ENCODE results near the gene GP1BA. TPM values are rescaled to one million over a fixed set of nuclear protein-coding genes. Genes with fewer than 3 reads are reported as not detected.

The GP1BA gene
- total RNA-seq, 1 experiment from 2014 or later = not detected

GRCh38 chr17:4967539-4968485, 35.7 kb downstream of the GP1BA start, which contains the start of gene SPAG7:
Gene SPAG7 (minus strand): TSS chr17:4967817. CDS start chr17:4967804, 13 bp downstream.
- H3K4me1 Mint-ChIP-seq = peaks cover 27% of the 10 kb centered on the region
- no peak for TF ChIP-seq ZNF396 (CRISPR knock-in tag; IDR thresholded peaks at IDR 0.05; ENCODE audit: borderline replicate concordance)
- no peak for TF ChIP-seq PRDM15 (CRISPR knock-in tag; IDR thresholded peaks at IDR 0.05)
- TF ChIP-seq OVOL2 (CRISPR knock-in tag; IDR thresholded peaks at IDR 0.05; ENCODE audit: borderline replicate concordance) = no peak
- no peak for TF ChIP-seq HMGA2 (CRISPR knock-in tag; IDR thresholded peaks at IDR 0.05)
- TF ChIP-seq RORB (CRISPR knock-in tag; IDR thresholded peaks at IDR 0.05) = no peak
- no peak for TF ChIP-seq ZNF416 (CRISPR knock-in tag; IDR thresholded peaks at IDR 0.05)
- TF ChIP-seq ZNF263 (CRISPR knock-in tag; IDR thresholded peaks at IDR 0.05; ENCODE audit: low read depth) = no peak
- 0 out of 2 replicates have a peak, but pooled peaks have one; percentile 11 for TF ChIP-seq FOXJ3 (CRISPR knock-in tag; IDR thresholded peaks at IDR 0.05; ENCODE audit: borderline replicate concordance)
- no peak for TF ChIP-seq USF2 (CRISPR knock-in tag; IDR thresholded peaks at IDR 0.05)
- TF ChIP-seq ARID4B (CRISPR knock-in tag; IDR thresholded peaks at IDR 0.05; ENCODE audit: borderline replicate concordance) = peak; percentile 65; the same call in 1 of the 2 replicates
- TF ChIP-seq FOXP4 (CRISPR knock-in tag; IDR thresholded peaks at IDR 0.05) = peak; percentile 89
- no peak; the same call in 1 of the 2 replicates for TF ChIP-seq CREB1 (CRISPR knock-in tag; IDR thresholded peaks at IDR 0.05)
- TF ChIP-seq ZNF425 (CRISPR knock-in tag; conservative IDR thresholded peaks at IDR 0.05) = no peak
- no peak for TF ChIP-seq SOX15 (CRISPR knock-in tag; IDR thresholded peaks at IDR 0.05)
- TF ChIP-seq AFF4 (CRISPR knock-in tag; IDR thresholded peaks at IDR 0.05; ENCODE audit: borderline replicate concordance) = no peak
- TF ChIP-seq ELF4 (CRISPR knock-in tag; IDR thresholded peaks at IDR 0.05; ENCODE audit: low read depth) = no peak
- TF ChIP-seq ETV6 (CRISPR knock-in tag; IDR thresholded peaks at IDR 0.05) = peak; percentile 34
- no peak for TF ChIP-seq ZBTB21 (CRISPR knock-in tag; IDR thresholded peaks at IDR 0.05; ENCODE audit: borderline replicate concordance)

More at GRCh38 chr17:4967539-4968485, 35.7 kb downstream of the GP1BA start, which contains the start of gene SPAG7:
- CTCF ChIA-PET = interaction anchor here (0.6 to 3.2 kb wide), 23 partner anchors 11 to 270 kb away, joined by 3 to 49 read pairs (median 4); partner anchors contain the start of genes ARRB2, C17orf107, CAMTA2 and CHRNE
- H3K27ac Mint-ChIP-seq = peak within 1 kb of the TSS; percentile 90
- H3K9me3 Mint-ChIP-seq = peaks cover 13% of the 10 kb centered on the region
- H3K4me3 Mint-ChIP-seq = no peak within 1 kb of the TSS
- peaks cover 16% of the 10 kb centered on the region for H3K27me3 Mint-ChIP-seq (ENCODE audit: low read depth)
- DNase-seq (ENCODE audit: low spot score) (peak; percentile 91), ATAC-seq (peak; percentile 38)
- peaks cover 20% of the 10 kb centered on the region for H3K36me3 Mint-ChIP-seq
- POLR2A ChIA-PET = interaction anchor here (0.6 to 4.8 kb wide), 18 partner anchors 10 to 1358 kb away, joined by 3 to 45 read pairs (median 4); partner anchors contain the start of genes C17orf107, CAMTA2, CHRNE and ENO3
